ENCODE results near the gene CPXM1.

The CPXM1 gene

GRCh38 chr20:2763186-2763585 lies 37.2 kb downstream of the CPXM1 start:
- TF ChIP-seq, protein P1, sequence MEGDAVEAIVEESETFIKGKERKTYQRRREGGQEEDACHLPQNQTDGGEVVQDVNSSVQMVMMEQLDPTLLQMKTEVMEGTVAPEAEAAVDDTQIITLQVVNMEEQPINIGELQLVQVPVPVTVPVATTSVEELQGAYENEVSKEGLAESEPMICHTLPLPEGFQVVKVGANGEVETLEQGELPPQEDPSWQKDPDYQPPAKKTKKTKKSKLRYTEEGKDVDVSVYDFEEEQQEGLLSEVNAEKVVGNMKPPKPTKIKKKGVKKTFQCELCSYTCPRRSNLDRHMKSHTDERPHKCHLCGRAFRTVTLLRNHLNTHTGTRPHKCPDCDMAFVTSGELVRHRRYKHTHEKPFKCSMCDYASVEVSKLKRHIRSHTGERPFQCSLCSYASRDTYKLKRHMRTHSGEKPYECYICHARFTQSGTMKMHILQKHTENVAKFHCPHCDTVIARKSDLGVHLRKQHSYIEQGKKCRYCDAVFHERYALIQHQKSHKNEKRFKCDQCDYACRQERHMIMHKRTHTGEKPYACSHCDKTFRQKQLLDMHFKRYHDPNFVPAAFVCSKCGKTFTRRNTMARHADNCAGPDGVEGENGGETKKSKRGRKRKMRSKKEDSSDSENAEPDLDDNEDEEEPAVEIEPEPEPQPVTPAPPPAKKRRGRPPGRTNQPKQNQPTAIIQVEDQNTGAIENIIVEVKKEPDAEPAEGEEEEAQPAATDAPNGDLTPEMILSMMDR (IDR thresholded peaks at IDR 0.05; ENCODE audit: low read length, missing control alignments): no peak
- DNase-seq (ENCODE audit: low read depth): no peak
- no peak overlapping the region for H3K4me3 ChIP-seq (replicated peaks; ENCODE audit: low read depth, low read length)

- TF ChIP-seq, protein P1 (IDR thresholded peaks at IDR 0.05; ENCODE audit: low read length, missing control alignments): no peak
- H3K4me3 ChIP-seq (replicated peaks; ENCODE audit: low read depth, low read length): no peak overlapping the region
- no peak for DNase-seq (ENCODE audit: low read depth)
Measured at GRCh38 chr20:2762578-2763131, 37.8 kb downstream of the CPXM1 start.

DNA sequence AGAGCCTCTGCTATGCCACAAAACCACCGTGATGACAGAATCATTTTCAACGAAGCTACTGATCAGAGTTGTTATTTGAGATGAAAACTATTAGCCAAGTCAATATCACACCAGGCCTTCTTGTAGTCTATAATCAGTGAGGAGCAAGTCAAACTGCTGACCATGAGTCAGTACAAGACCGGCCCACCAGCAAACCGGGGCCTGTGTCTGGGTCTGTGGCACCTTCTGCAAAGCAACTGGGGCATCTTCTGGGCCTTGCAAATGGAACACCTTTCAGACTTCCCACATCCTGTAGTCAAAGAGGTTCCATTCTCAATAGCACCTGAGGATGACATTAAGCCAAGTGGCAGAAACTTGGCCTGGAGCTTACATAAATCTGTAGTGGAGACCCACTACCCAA lies 38.5 kb downstream of the CPXM1 start:
- TF ChIP-seq, protein P1 (IDR thresholded peaks at IDR 0.05; ENCODE audit: low read length, missing control alignments): no peak
- no peak for DNase-seq (ENCODE audit: low read depth)
- H3K4me3 ChIP-seq (replicated peaks; ENCODE audit: low read depth, low read length): no peak overlapping the region

DNA sequence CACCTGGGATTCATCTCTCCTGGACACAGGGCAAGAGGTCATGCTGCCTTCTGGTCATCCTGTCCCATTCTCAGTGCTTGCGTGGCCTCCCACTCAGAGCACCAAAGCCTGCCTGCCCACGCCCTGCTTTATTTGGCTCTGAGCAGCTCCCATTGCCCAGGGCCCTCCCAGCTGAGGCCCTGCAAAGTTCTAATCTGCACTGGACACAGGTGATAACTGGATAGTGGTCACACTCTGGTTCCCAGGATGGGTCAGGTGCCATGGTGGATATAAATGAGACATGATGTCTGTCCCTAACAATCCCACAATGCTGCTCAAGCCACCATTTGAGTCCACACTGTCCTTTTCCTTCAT lies 39.5 kb downstream of the CPXM1 start:
- H3K4me3 ChIP-seq (replicated peaks; ENCODE audit: low read depth, low read length): no peak overlapping the region
- TF ChIP-seq, protein P1 (IDR thresholded peaks at IDR 0.05; ENCODE audit: low read length, missing control alignments): no peak
- no peak for DNase-seq (ENCODE audit: low read depth)

- no peak for DNase-seq (ENCODE audit: low read depth)
- H3K4me3 ChIP-seq (replicated peaks; ENCODE audit: low read depth, low read length): no peak overlapping the region
- TF ChIP-seq, protein P1 (IDR thresholded peaks at IDR 0.05; ENCODE audit: low read length, missing control alignments): no peak
Measured at GRCh38 chr20:2760297-2760951, 40.0 kb downstream of the CPXM1 start.

- H3K4me3 ChIP-seq (replicated peaks; ENCODE audit: low read depth, low read length): no peak overlapping the region
- TF ChIP-seq, protein P1 (IDR thresholded peaks at IDR 0.05; ENCODE audit: low read length, missing control alignments): no peak
- DNase-seq (ENCODE audit: low read depth): no peak
Measured at GRCh38 chr20:2759603-2760296, 40.7 kb downstream of the CPXM1 start.

Measured in fibroblast of pulmonary artery (primary cell).